Dedifferentiated amniotic fluid mesenchymal stem cell (primary cell): ENCODE measurements around the gene DUOXA2.
"Not testable (repeated sequence)": the region's sequence is repeated elsewhere in the genome, so short reads cannot be mapped to it uniquely, and the experiment has no call there.

Source experiments
- DNase-seq: peaks from one replicate; pipeline ENCODE4 v3.0.0-alpha.2; 2016; ENCODE audit errors: extremely low spot score

The DUOXA2 gene

GRCh38 chr15:45117308-45118130, 3.4 kb downstream of the DUOXA2 start:
- no peak for DNase-seq

- DNase-seq: peak; percentile 92
These were observed 4.0 kb downstream of the DUOXA2 start for GRCh38 chr15:45118131-45118588.

GRCh38 chr15:45118996-45119395, 4.9 kb downstream of the DUOXA2 start:
- DNase-seq: no peak

- DNase-seq: no peak
These were observed 6.2 kb downstream of the DUOXA2 start for GRCh38 chr15:45120081-45120972.

GRCh38 chr15:45121020-45121419, 6.9 kb downstream of the DUOXA2 start:
- DNase-seq: no peak

GRCh38 chr15:45121706-45122417, 7.7 kb downstream of the DUOXA2 start:
- peak; percentile 45 for DNase-seq

GRCh38 chr15:45122719-45123118, 8.6 kb downstream of the DUOXA2 start:
- no peak for DNase-seq

GRCh38 chr15:45123397-45123796, 9.3 kb downstream of the DUOXA2 start:
- no peak for DNase-seq

GRCh38 chr15:45126535-45127158, 12.5 kb downstream of the DUOXA2 start:
- no peak for DNase-seq

GRCh38 chr15:45128971-45129639, 15.0 kb downstream of the DUOXA2 start:
- no peak for DNase-seq

GRCh38 chr15:45129651-45130129, 15.6 kb downstream of the DUOXA2 start, which contains the start of the genes DUOX1 and DUOXA1:
TSS of gene DUOX1 (plus strand) at chr15:45129994. CDS start at chr15:45131967, 1,973 bp downstream.
TSS of gene DUOXA1 (minus strand) at chr15:45129879. CDS start at chr15:45123014, 6,865 bp downstream.
- DNase-seq: no peak

- DNase-seq: no peak
These were observed 16.3 kb downstream of the DUOXA2 start for GRCh38 chr15:45130291-45131000.

- no peak for DNase-seq
These were observed 17.4 kb downstream of the DUOXA2 start for GRCh38 chr15:45131510-45131909.

GRCh38 chr15:45132844-45133560, 18.9 kb downstream of the DUOXA2 start:
- no peak for DNase-seq

GRCh38 chr15:45133561-45133920, 19.4 kb downstream of the DUOXA2 start:
- no peak for DNase-seq

- DNase-seq: no peak
These were observed 19.9 kb downstream of the DUOXA2 start for GRCh38 chr15:45134046-45134445.

- DNase-seq: no peak
These were observed 20.8 kb downstream of the DUOXA2 start for GRCh38 chr15:45134682-45135604.

GRCh38 chr15:45135705-45136377, 21.7 kb downstream of the DUOXA2 start:
- not testable (repeated sequence) for DNase-seq
